Endodermal cell (in vitro differentiated cells): ENCODE measurements around the gene ZNF888. TPM values are rescaled to one million over a fixed set of nuclear protein-coding genes. Genes with fewer than 3 reads are reported as not detected.
"Not testable (repeated sequence)": the region's sequence is repeated elsewhere in the genome, so short reads cannot be mapped to it uniquely, and the experiment has no call there.

ENCODE experiments used
- DNase-seq: peaks from one replicate; pipeline ENCODE4 v3.0.0-alpha.2; 2017
- H3K27ac ChIP-seq: 2 replicates; pipeline ENCODE4 v1.5.1; 2013; ENCODE audit warnings: mild to moderate bottlenecking, low read depth, low read length, moderate library complexity
- H3K27me3 ChIP-seq: 2 replicates; pipeline ENCODE4 v1.6.1; 2013; ENCODE audit warnings: mild to moderate bottlenecking, low read length, moderate library complexity; ENCODE audit not compliant: insufficient read depth, control insufficient read depth, poor library complexity, severe bottlenecking
- H3K36me3 ChIP-seq: 2 replicates; pipeline ENCODE4 v1.7.0; 2013; ENCODE audit warnings: mild to moderate bottlenecking, low read length, moderate library complexity; ENCODE audit not compliant: control insufficient read depth, insufficient read depth
- H3K4me1 ChIP-seq: one replicate; pipeline ENCODE4 v1.7.0; 2013; ENCODE audit warnings: low read length; ENCODE audit not compliant: control insufficient read depth, insufficient read depth
- H3K4me3 ChIP-seq: 2 replicates; pipeline ENCODE4 v1.5.1; 2013; ENCODE audit warnings: mild to moderate bottlenecking, low read length, moderate library complexity
- H3K9ac ChIP-seq: 2 replicates; pipeline ENCODE4 v1.6.1; 2013; ENCODE audit warnings: mild to moderate bottlenecking, low read length, moderate library complexity; ENCODE audit not compliant: poor library complexity, severe bottlenecking; ENCODE audit errors: extremely low read depth
- H3K9me3 ChIP-seq: 2 replicates; pipeline ENCODE4 v1.6.1; 2013; ENCODE audit warnings: mild to moderate bottlenecking, low read length, moderate library complexity; ENCODE audit not compliant: control insufficient read depth
- H3K27ac Mint-ChIP-seq: 2 replicates; pipeline ENCODE4 v1.8.0; 2020; ENCODE audit warnings: mixed read lengths
- H3K27me3 Mint-ChIP-seq: 2 replicates; pipeline ENCODE4 v1.8.0; 2021; ENCODE audit warnings: mild to moderate bottlenecking, mixed read lengths; ENCODE audit not compliant: insufficient read depth
- H3K36me3 Mint-ChIP-seq: 2 replicates; pipeline ENCODE4 v1.8.0; 2020; ENCODE audit warnings: low read depth, mixed read lengths
- H3K4me1 Mint-ChIP-seq: 2 replicates; pipeline ENCODE4 v1.8.0; 2020; ENCODE audit warnings: mixed read lengths
- H3K4me3 Mint-ChIP-seq: 2 replicates; pipeline ENCODE4 v1.8.0; 2020; ENCODE audit warnings: mild to moderate bottlenecking, moderate library complexity, mixed read lengths
- H3K9me3 Mint-ChIP-seq: 2 replicates; pipeline ENCODE4 v1.8.0; 2020; ENCODE audit warnings: mild to moderate bottlenecking, mixed read lengths
- WGBS, 2 experiments: methylation state at CpG; one replicate each; pipeline versions ENCODE4 v1.1.5 to v1.1.7; 2013; ENCODE audit warnings: missing lambda C conversion rate in 2 of 2, mixed read lengths in 1 of 2; ENCODE audit not compliant: insufficient coverage in 1 of 2, insufficient read length in 1 of 2; 5-methylcytosine and 5-hydroxymethylcytosine counted together
- total RNA-seq, 2 donors: library from RNA; stranded (reverse); fragmentation: NEBNext Ultra II Directional in 1 of 2; extraction: Animal tissue kit (Norgen Biotek cat#: 25700) in 1 of 2; gene quantifications; 2 replicates in 1 of 2; 3 replicates in 1 of 2; pipeline ENCODE4 v1.2.1, GENCODE V29; 2021
- TF ChIP-seq, protein P1 (sequence below): fragments of 200-600 bp; sonication (generic); conservative IDR thresholded peaks from 2 replicates; pipeline ENCODE4 v1.5.0; 2021; ENCODE audit warnings: antibody characterized with exemption, mild to moderate bottlenecking

Gene ZNF888
- total RNA-seq, 2 donors from 2014 or later = 13.4 to 19.6 TPM

DNA sequence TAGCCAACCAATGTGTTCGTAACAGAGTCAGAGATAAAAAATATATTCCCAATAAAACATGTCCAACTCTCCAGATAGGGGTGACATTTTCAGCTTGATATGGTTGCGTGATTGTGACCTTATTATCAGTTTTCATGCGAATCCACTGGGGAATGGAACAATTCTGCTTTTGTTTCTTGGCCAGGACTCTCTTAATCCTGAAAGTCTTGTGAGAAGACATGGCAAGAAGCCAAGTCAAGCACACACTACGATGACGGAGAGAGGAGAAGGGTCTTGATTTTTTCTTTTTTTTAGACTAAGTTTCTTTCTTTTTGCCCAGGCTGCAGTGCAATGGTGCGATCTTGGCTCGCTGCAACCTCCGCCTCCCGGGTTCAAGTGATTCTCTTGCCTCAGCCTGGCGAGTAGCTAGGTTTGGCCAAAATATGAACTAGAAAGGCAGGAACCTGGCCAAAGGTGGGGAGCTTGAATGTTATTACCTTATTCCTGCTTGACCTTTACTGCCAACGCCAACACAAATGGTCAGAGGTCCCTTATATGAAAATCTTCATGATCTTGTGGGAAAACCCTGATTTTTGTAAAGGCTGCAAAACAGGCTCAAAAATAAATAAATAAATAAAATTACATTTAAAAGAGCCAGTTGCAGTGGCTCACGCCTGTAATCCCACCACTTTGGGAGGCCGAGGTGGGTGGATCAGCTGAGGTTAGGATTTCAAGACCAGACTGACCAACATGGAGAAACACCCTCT lies 25.0 kb upstream of the ZNF888 start:
- Histone ChIP-seq H3K4me1 (peaks cover 3% of the 10 kb centered on the region), H3K9ac (no peak overlapping the region), H3K4me3 (peak overlapping the region; percentile 50), H3K27ac (no peak overlapping the region), H3K36me3 (peaks cover 50% of the 10 kb centered on the region), H3K27me3 (no peaks in the 10 kb centered on the region), H3K9me3 (peaks cover 72% of the 10 kb centered on the region)
- Mint-ChIP-seq H3K4me1 (peaks cover 15% of the 10 kb centered on the region), H3K9me3 (peaks cover 71% of the 10 kb centered on the region), H3K36me3 (peaks cover 51% of the 10 kb centered on the region), H3K27me3 (no peaks in the 10 kb centered on the region), H3K4me3 (no peak overlapping the region), H3K27ac (no peak overlapping the region)
- TF ChIP-seq, protein P1, sequence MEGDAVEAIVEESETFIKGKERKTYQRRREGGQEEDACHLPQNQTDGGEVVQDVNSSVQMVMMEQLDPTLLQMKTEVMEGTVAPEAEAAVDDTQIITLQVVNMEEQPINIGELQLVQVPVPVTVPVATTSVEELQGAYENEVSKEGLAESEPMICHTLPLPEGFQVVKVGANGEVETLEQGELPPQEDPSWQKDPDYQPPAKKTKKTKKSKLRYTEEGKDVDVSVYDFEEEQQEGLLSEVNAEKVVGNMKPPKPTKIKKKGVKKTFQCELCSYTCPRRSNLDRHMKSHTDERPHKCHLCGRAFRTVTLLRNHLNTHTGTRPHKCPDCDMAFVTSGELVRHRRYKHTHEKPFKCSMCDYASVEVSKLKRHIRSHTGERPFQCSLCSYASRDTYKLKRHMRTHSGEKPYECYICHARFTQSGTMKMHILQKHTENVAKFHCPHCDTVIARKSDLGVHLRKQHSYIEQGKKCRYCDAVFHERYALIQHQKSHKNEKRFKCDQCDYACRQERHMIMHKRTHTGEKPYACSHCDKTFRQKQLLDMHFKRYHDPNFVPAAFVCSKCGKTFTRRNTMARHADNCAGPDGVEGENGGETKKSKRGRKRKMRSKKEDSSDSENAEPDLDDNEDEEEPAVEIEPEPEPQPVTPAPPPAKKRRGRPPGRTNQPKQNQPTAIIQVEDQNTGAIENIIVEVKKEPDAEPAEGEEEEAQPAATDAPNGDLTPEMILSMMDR = no peak
- 93 to 97% methylated on average over 9 to 13 of the region's 13 CpGs for WGBS, 2 experiments
- no peak for DNase-seq

DNA sequence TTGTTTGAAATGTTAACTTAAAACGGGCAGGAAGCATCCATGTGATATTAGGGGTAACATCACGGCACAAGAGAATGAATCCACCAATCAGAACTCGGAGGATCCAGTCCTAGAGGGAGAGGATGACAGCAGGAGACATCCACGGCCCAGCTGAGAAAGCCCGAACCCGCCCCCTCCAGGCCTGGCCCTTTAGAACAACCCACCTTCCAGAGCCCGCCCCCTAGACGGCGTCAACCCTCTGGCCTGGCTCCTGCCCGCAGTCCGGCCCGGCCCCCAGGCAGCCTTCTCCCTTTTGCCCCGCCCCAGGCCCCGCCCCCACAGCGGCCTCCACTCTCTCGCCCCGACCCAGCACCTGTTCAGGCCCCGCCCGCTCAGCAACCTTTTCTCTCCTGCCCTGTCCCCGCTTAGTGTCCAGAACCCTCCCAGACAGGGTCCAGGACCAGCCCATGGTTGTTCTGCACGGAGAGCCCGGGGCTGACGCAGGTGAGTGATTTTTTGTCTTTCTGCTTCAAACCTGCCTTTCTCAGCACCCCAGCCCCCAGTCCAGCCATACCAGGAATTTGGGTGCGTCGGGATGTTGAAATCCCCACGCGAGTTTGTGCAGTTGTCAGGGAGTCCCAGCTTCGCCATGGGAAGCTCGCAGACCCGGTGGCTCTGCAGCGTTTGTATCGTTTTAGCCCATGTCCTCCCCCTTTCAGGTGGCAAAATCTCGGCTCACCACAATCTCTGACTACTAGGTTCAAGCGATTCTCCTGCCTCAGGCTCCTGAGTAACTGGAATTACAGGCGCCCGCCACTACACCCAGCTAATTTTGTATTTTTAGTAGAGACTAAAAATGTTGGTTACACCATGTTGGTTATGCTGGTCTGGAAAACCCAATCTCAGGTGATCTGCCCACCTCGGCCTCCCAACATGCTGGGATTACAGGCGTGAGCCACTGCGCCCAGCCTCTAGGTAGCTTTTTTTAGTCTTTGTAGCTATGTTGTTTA lies 23.4 kb upstream of the ZNF888 start:
- H3K4me1 Mint-ChIP-seq = peaks cover 15% of the 10 kb centered on the region
- peak overlapping the region; percentile 78 for H3K4me3 Mint-ChIP-seq
- no peaks in the 10 kb centered on the region for H3K27me3 ChIP-seq
- peaks cover 55% of the 10 kb centered on the region for H3K9me3 Mint-ChIP-seq
- H3K4me3 ChIP-seq = peak overlapping the region; percentile 47
- TF ChIP-seq, protein P1 = peak; percentile 13
- peak; percentile 94 for DNase-seq
- H3K27ac Mint-ChIP-seq = peak overlapping the region; percentile 99
- H3K36me3 ChIP-seq = peaks cover 34% of the 10 kb centered on the region
- H3K9ac ChIP-seq = no peak overlapping the region
- H3K27me3 Mint-ChIP-seq = no peaks in the 10 kb centered on the region
- no peak overlapping the region for H3K27ac ChIP-seq
- WGBS, 2 experiments = 83 to 84% methylated on average over 19 to 38 of the region's 39 CpGs
- peaks cover 35% of the 10 kb centered on the region for H3K36me3 Mint-ChIP-seq
- H3K9me3 ChIP-seq = peaks cover 56% of the 10 kb centered on the region
- H3K4me1 ChIP-seq = peaks cover 3% of the 10 kb centered on the region

DNA sequence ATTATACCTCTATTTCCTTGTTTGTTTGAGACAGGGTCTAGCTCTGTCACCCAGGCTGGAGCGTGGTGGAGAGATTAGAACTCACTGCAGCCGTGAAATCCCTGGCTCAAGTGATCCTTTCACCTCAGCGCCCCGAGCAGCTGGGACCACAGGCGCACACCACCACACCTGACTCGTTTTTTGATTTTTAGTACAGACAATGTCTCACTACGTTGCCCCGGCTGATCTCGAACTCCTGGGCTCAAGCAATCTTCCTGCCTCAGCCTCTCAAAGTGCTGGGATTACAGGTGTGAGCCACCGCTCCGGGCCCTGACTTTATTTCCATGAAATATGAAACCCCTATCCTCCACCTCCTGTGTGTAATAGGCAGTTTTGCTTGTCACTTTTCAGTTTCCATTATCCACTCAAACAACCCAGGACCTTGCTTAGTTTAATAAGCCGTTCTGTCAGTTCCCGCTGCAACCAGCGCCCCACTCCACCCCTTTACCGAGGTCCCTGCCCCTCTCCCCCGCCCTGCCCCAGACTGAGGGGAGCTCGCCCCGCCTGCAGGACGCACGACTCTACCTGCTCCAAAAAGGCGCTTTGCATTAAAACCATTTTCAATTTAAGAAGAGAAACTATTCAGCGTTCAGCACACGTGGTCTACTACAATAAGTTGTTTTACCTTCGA lies 22.6 kb upstream of the ZNF888 start:
- Histone ChIP-seq H3K27ac (peak overlapping the region; percentile 59), H3K36me3 (peaks cover 26% of the 10 kb centered on the region), H3K4me3 (peak overlapping the region; percentile 47), H3K27me3 (no peaks in the 10 kb centered on the region), H3K4me1 (peaks cover 3% of the 10 kb centered on the region), H3K9me3 (peaks cover 47% of the 10 kb centered on the region), H3K9ac (peak overlapping the region; percentile 54)
- Mint-ChIP-seq H3K27me3 (no peaks in the 10 kb centered on the region), H3K4me1 (peaks cover 19% of the 10 kb centered on the region), H3K9me3 (peaks cover 47% of the 10 kb centered on the region), H3K4me3 (peak overlapping the region; percentile 78), H3K27ac (peak overlapping the region; percentile 99), H3K36me3 (peaks cover 28% of the 10 kb centered on the region)
- TF ChIP-seq, protein P1 = no peak
- DNase-seq = peak; percentile 59
- 87 to 89% methylated on average over 20 to 24 of the region's 24 CpGs for WGBS, 2 experiments

DNA sequence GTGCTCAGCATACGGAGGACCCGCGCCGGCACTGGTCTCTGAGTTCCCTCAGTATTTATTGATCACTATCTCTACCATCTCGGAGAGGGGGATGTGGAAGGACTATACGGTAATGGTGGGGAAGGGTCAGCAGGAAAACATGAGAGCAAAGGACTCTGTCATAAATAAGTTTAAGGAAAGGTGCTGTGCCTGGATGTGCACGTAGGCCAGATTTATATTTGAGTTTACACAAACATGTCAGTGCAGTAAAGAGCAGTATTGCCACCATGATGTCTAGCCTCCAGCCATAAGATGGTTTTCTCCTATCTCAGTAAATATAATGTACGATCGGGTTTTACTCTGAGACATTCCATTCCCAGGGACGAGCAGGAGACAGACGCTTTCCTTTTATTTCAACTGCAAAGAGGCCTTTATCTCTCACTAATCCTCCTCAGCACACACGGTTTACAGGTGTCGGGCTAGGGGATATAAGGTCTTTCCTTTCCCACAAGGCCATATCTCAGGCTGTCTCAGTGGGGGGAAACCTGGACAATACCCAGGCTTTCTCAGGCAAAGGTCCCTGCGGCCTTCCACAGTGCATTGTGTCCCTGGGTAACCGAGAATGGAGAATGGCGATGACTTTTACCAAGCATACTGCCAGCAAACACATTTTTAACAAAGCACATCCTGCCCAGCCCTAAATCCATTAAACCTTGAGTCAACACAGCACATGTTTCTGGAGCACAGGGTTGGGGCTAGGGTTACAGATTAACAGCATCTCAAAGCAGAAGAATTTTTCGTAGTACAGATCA lies 21.7 kb upstream of the ZNF888 start:
- not testable (repeated sequence) for H3K27me3 Mint-ChIP-seq, H3K4me1 ChIP-seq, H3K27me3 ChIP-seq
- Histone ChIP-seq H3K36me3 (peaks cover 18% of the 10 kb centered on the region), H3K4me3 (peak overlapping the region; percentile 47), H3K9ac (peak overlapping the region; percentile 54), H3K9me3 (peaks cover 39% of the 10 kb centered on the region), H3K27ac (peak overlapping the region; percentile 85)
- Mint-ChIP-seq H3K36me3 (peaks cover 19% of the 10 kb centered on the region), H3K27ac (peak overlapping the region; percentile 99), H3K9me3 (peaks cover 38% of the 10 kb centered on the region), H3K4me1 (peaks cover 19% of the 10 kb centered on the region), H3K4me3 (peak overlapping the region; percentile 78)
- DNase-seq = peak; percentile 78
- 56 to 73% methylated on average over 6 to 17 of the region's 17 CpGs for WGBS, 2 experiments
